Activated naive CD4-positive, alpha-beta T cell treated with anti-CD3 and anti-CD28 coated beads for 36 hours (primary cell): ENCODE results near the gene SLCO4A1. TPM values are rescaled to one million over a fixed set of nuclear protein-coding genes. Genes with fewer than 3 reads are reported as not detected.

Source experiments
- CTCF ChIA-PET: fragments of 350-600 bp; sonication (Branson Sonifier 250); formaldehyde crosslinking; loops from one replicate; lab custom pipeline; 2021; ENCODE audit warnings: antibody characterized with exemption; lab: Charles Lee
- DNase-seq: peaks from one replicate; pipeline ENCODE4 v3.0.0-alpha.2; 2020
- H3K27ac Mint-ChIP-seq: one replicate; pipeline ENCODE4 v1.8.0; 2021; ENCODE audit warnings: mild to moderate bottlenecking, mixed read lengths
- H3K27me3 Mint-ChIP-seq: one replicate; pipeline ENCODE4 v1.8.0; 2021; ENCODE audit warnings: low read depth, mixed read lengths
- H3K36me3 Mint-ChIP-seq: one replicate; pipeline ENCODE4 v1.8.0; 2021; ENCODE audit warnings: low read depth, mixed read lengths
- H3K4me1 Mint-ChIP-seq: one replicate; pipeline ENCODE4 v1.8.0; 2021; ENCODE audit warnings: low read depth, mixed read lengths
- H3K4me3 Mint-ChIP-seq: one replicate; pipeline ENCODE4 v1.8.0; 2021; ENCODE audit warnings: mild to moderate bottlenecking, moderate library complexity, mixed read lengths
- H3K9me3 Mint-ChIP-seq: one replicate; pipeline ENCODE4 v1.8.0; 2021; ENCODE audit warnings: mixed read lengths
- intact Hi-C: fragments of 100-400 bp; cut with micrococcal nuclease; formaldehyde crosslinking; loops from one replicate; pipeline ENCODE4 v1.15.1; 2023
- total RNA-seq, 2 experiments: library from RNA; stranded (reverse); gene quantifications; one replicate each; pipeline ENCODE4 v1.2.3, GENCODE V29; 2021

The SLCO4A1 gene
- total RNA-seq, 2 experiments from 2014 or later = 22.4 to 22.6 TPM

GRCh38 chr20:62645613-62646012, 3.3 kb downstream of the SLCO4A1 start:
- CTCF ChIA-PET = no interaction called here

GRCh38 chr20:62646851-62647520, 4.7 kb downstream of the SLCO4A1 start:
- Mint-ChIP-seq H3K4me1 (peaks cover 27% of the 10 kb centered on the region), H3K27ac (no peak overlapping the region), H3K27me3 (no peaks in the 10 kb centered on the region), H3K36me3 (peaks cover 8% of the 10 kb centered on the region), H3K9me3 (no peaks in the 10 kb centered on the region), H3K4me3 (no peak overlapping the region)
- intact Hi-C loops = no loop called here
- DNase-seq = no peak
- CTCF ChIA-PET = no interaction called here

More at GRCh38 chr20:62645613-62646012, 3.3 kb downstream of the SLCO4A1 start:
- peaks cover 5% of the 10 kb centered on the region for H3K36me3 Mint-ChIP-seq
- H3K9me3 Mint-ChIP-seq = no peaks in the 10 kb centered on the region
- DNase-seq = no peak
- no peak overlapping the region for H3K27ac Mint-ChIP-seq
- H3K27me3 Mint-ChIP-seq = no peaks in the 10 kb centered on the region
- intact Hi-C loops = no loop called here
- H3K4me1 Mint-ChIP-seq = peaks cover 19% of the 10 kb centered on the region
- no peak overlapping the region for H3K4me3 Mint-ChIP-seq

- intact Hi-C loops = no loop called here
- DNase-seq = no peak
- no peaks in the 10 kb centered on the region for H3K27me3 Mint-ChIP-seq
- H3K4me3 Mint-ChIP-seq = no peak overlapping the region
- H3K9me3 Mint-ChIP-seq = no peaks in the 10 kb centered on the region
- H3K4me1 Mint-ChIP-seq = peaks cover 34% of the 10 kb centered on the region
- CTCF ChIA-PET = no interaction called here
- H3K27ac Mint-ChIP-seq = no peak overlapping the region
- H3K36me3 Mint-ChIP-seq = peaks cover 8% of the 10 kb centered on the region
Observed at GRCh38 chr20:62647521-62648317, 5.4 kb downstream of the SLCO4A1 start.

GRCh38 chr20:62648318-62648995, 6.2 kb downstream of the SLCO4A1 start:
- intact Hi-C loops = no loop called here
- no peaks in the 10 kb centered on the region for H3K27me3 Mint-ChIP-seq
- CTCF ChIA-PET = no interaction called here

GRCh38 chr20:62649140-62649539, 6.8 kb downstream of the SLCO4A1 start:
- no peak overlapping the region for H3K4me3 Mint-ChIP-seq
- peaks cover 31% of the 10 kb centered on the region for H3K4me1 Mint-ChIP-seq
- H3K27me3 Mint-ChIP-seq = no peaks in the 10 kb centered on the region
- H3K27ac Mint-ChIP-seq = no peak overlapping the region
- no peak for DNase-seq
- intact Hi-C loops = no loop called here
- CTCF ChIA-PET = no interaction called here
- peaks cover 7% of the 10 kb centered on the region for H3K36me3 Mint-ChIP-seq
- no peaks in the 10 kb centered on the region for H3K9me3 Mint-ChIP-seq

More at GRCh38 chr20:62648318-62648995, 6.2 kb downstream of the SLCO4A1 start:
- no peak overlapping the region for H3K27ac Mint-ChIP-seq
- H3K36me3 Mint-ChIP-seq = peaks cover 8% of the 10 kb centered on the region
- peaks cover 34% of the 10 kb centered on the region for H3K4me1 Mint-ChIP-seq
- no peaks in the 10 kb centered on the region for H3K9me3 Mint-ChIP-seq
- DNase-seq = no peak
- no peak overlapping the region for H3K4me3 Mint-ChIP-seq

- H3K27me3 Mint-ChIP-seq = no peaks in the 10 kb centered on the region
- no peak for DNase-seq
- H3K4me3 Mint-ChIP-seq = peak overlapping the region; percentile 51
- H3K36me3 Mint-ChIP-seq = peaks cover 7% of the 10 kb centered on the region
- CTCF ChIA-PET = interaction anchor here (1.1 kb wide), 3 partner anchors 8 to 34 kb away, joined by 3 to 5 read pairs (median 3); partner anchors contain the start of gene SLCO4A1
- H3K27ac Mint-ChIP-seq = peak overlapping the region; percentile 77
- H3K4me1 Mint-ChIP-seq = peaks cover 31% of the 10 kb centered on the region
- intact Hi-C loops = loop anchor here (1.0 kb wide), 2 partner anchors 8 to 27 kb away; partner anchors contain the start of gene SLCO4A1
- no peaks in the 10 kb centered on the region for H3K9me3 Mint-ChIP-seq
Observed at GRCh38 chr20:62650551-62651284, 8.4 kb downstream of the SLCO4A1 start.

- H3K27ac Mint-ChIP-seq = peak overlapping the region; percentile 77
Observed at GRCh38 chr20:62651285-62652021, 9.2 kb downstream of the SLCO4A1 start.

GRCh38 chr20:62652041-62652893, 10.0 kb downstream of the SLCO4A1 start:
- Mint-ChIP-seq H3K9me3 (no peaks in the 10 kb centered on the region), H3K27ac (peak overlapping the region; percentile 71), H3K4me3 (peak overlapping the region; percentile 49), H3K4me1 (peaks cover 31% of the 10 kb centered on the region), H3K36me3 (peaks cover 8% of the 10 kb centered on the region), H3K27me3 (no peaks in the 10 kb centered on the region)
- intact Hi-C loops = no loop called here
- peak; percentile 81 for DNase-seq
- CTCF ChIA-PET = interaction anchor here (1.1 kb wide), 3 partner anchors 10 to 35 kb away, joined by 3 to 5 read pairs (median 3); partner anchors contain the start of gene SLCO4A1

More at GRCh38 chr20:62651285-62652021, 9.2 kb downstream of the SLCO4A1 start:
- Mint-ChIP-seq H3K27me3 (no peaks in the 10 kb centered on the region), H3K9me3 (no peaks in the 10 kb centered on the region), H3K4me1 (peaks cover 31% of the 10 kb centered on the region), H3K4me3 (peak overlapping the region; percentile 51), H3K36me3 (peaks cover 8% of the 10 kb centered on the region)
- peak; percentile 87 for DNase-seq
- CTCF ChIA-PET = interaction anchor here (0.6 to 1.1 kb wide), 4 partner anchors 9 to 212 kb away, joined by 3 to 5 read pairs (median 3); partner anchors contain the start of gene SLCO4A1
- intact Hi-C loops = loop anchor here (1.0 kb wide), 2 partner anchors 9 to 28 kb away; partner anchors contain the start of gene SLCO4A1

GRCh38 chr20:62652894-62653305, 10.6 kb downstream of the SLCO4A1 start:
- intact Hi-C loops = no loop called here
- no peak overlapping the region for H3K4me3 Mint-ChIP-seq
- no peaks in the 10 kb centered on the region for H3K9me3 Mint-ChIP-seq
- peaks cover 8% of the 10 kb centered on the region for H3K36me3 Mint-ChIP-seq
- CTCF ChIA-PET = no interaction called here
- no peak for DNase-seq
- H3K4me1 Mint-ChIP-seq = peaks cover 31% of the 10 kb centered on the region
- no peaks in the 10 kb centered on the region for H3K27me3 Mint-ChIP-seq
- no peak overlapping the region for H3K27ac Mint-ChIP-seq

- Mint-ChIP-seq H3K4me1 (peaks cover 31% of the 10 kb centered on the region), H3K36me3 (peaks cover 8% of the 10 kb centered on the region), H3K9me3 (no peaks in the 10 kb centered on the region), H3K27ac (no peak overlapping the region), H3K27me3 (no peaks in the 10 kb centered on the region), H3K4me3 (no peak overlapping the region)
- DNase-seq = no peak
- intact Hi-C loops = no loop called here
- CTCF ChIA-PET = no interaction called here
Observed at GRCh38 chr20:62653373-62653772, 11.1 kb downstream of the SLCO4A1 start.
